ENCODE results near the gene SERTAD4.

- TF ChIP-seq POLR2A (IDR thresholded peaks at IDR 0.05), result no peak
- peak in 1 of 4 experiments; percentile 38 for TF ChIP-seq CTCF (IDR thresholded peaks at IDR 0.05)
- TF ChIP-seq POLR2AphosphoS5 (IDR thresholded peaks at IDR 0.05), result no peak
Measured at GRCh38 chr1:210264496-210265380, 32.1 kb downstream of the SERTAD4 start.
